Fibroblast of lung (primary cell): ENCODE data around the gene HMCN2. TPM values are rescaled to one million over a fixed set of nuclear protein-coding genes. Genes with fewer than 3 reads are reported as not detected.

ENCODE experiments used
- DNase-seq, 2 donors: peaks; one replicate each; pipeline versions ENCODE4 v3.0.0 to v3.0.0-alpha.2; 2010; ENCODE audit warnings: low read depth in 2 of 2
- H2AFZ ChIP-seq: 2 replicates; pipeline ENCODE4 v1.5.1; 2012; ENCODE audit warnings: low read length, control low read depth, inconsistent platforms
- H3K27ac ChIP-seq: 2 replicates; pipeline ENCODE4 v1.5.1; 2011; ENCODE audit warnings: low read length, control low read depth; ENCODE audit not compliant: insufficient read depth
- H3K27me3 ChIP-seq: 2 replicates; pipeline ENCODE4 v1.5.1; 2011; ENCODE audit warnings: mild to moderate bottlenecking, low read length; ENCODE audit not compliant: control insufficient read depth, insufficient read depth
- H3K36me3 ChIP-seq: 2 replicates; pipeline ENCODE4 v1.5.1; 2011; ENCODE audit warnings: low read length; ENCODE audit not compliant: control insufficient read depth, insufficient read depth
- H3K4me1 ChIP-seq: 2 replicates; pipeline ENCODE4 v1.5.1; 2011; ENCODE audit warnings: low read length; ENCODE audit not compliant: control insufficient read depth, insufficient read depth; ENCODE audit errors: extremely low read depth
- H3K4me2 ChIP-seq: 2 replicates; pipeline ENCODE4 v1.5.1; 2011; ENCODE audit warnings: low read length, control low read depth; ENCODE audit not compliant: insufficient read depth; ENCODE audit errors: extremely low read depth
- H3K4me3 ChIP-seq, 4 experiments: fragments of 200-600 bp in 1 of 4; sonication (generic) in 1 of 4; replicated peaks in 1 of 4; 2 replicates each; pipeline ENCODE4 v1.5.1; 2011 to 2016; ENCODE audit warnings: low read length in 4 of 4, low read depth in 3 of 4, mild to moderate bottlenecking in 3 of 4, control low read depth in 2 of 4, inconsistent platforms in 1 of 4, mixed read lengths in 1 of 4; ENCODE audit not compliant: insufficient read depth in 1 of 4; ENCODE audit errors: control extremely low read depth in 1 of 4
- H3K79me2 ChIP-seq: 2 replicates; pipeline ENCODE4 v1.5.1; 2012; ENCODE audit warnings: mild to moderate bottlenecking, low read length, inconsistent platforms; ENCODE audit not compliant: control insufficient read depth, insufficient read depth
- H3K9ac ChIP-seq: 2 replicates; pipeline ENCODE4 v1.5.1; 2011; ENCODE audit warnings: mild to moderate bottlenecking, low read length, control low read depth; ENCODE audit not compliant: insufficient read depth
- H3K9me3 ChIP-seq: 2 replicates; pipeline ENCODE4 v1.5.1; 2012; ENCODE audit warnings: low read depth, low read length; ENCODE audit not compliant: control insufficient read depth, insufficient read depth
- H4K20me1 ChIP-seq: 2 replicates; pipeline ENCODE4 v1.5.1; 2011; ENCODE audit warnings: low read length; ENCODE audit not compliant: control insufficient read depth, insufficient read depth; ENCODE audit errors: extremely low read depth
- CTCF ChIP-seq, 2 donors: IDR thresholded peaks in 1 of 2; conservative IDR thresholded peaks in 1 of 2; 1 replicate in 1 of 2; 2 replicates in 1 of 2; pipeline ENCODE4 v1.5.1; 2011 to 2012; ENCODE audit warnings: low read length in 2 of 2, control low read depth in 1 of 2, inconsistent platforms in 1 of 2, low read depth in 1 of 2, mild to moderate bottlenecking in 1 of 2
- EZH2 ChIP-seq: IDR thresholded peaks from 2 replicates; pipeline ENCODE4 v1.5.1; 2012; ENCODE audit warnings: low read length, control low read depth, mild to moderate bottlenecking; ENCODE audit errors: missing control alignments
- polyA plus RNA-seq, 2 donors: library from polyadenylated mRNA; depleted of rRNA in 1 of 2; stranded (reverse) in 1 of 2; unstranded in 1 of 2; fragments of >200 nt; gene quantifications; 2 replicates each; pipeline ENCODE4 v1.2.1, GENCODE V29; 2011 to 2012; ENCODE audit warnings: missing spikeins in 1 of 2
- total RNA-seq: library from RNA; depleted of rRNA; stranded (reverse); fragments of >200 nt; gene quantifications from 2 replicates; pipeline ENCODE4 v1.2.1, GENCODE V29; 2014

HMCN2 gene
- total and polyA plus RNA-seq, 2 donors (not counting 1 experiment from before 2014, with no cell fraction given): under 0.01 TPM; not detected in 1

GRCh38 chr9:130477564-130477963, 212.0 kb downstream of the HMCN2 start:
- H3K4me3 ChIP-seq: no peak overlapping the region
- H4K20me1 ChIP-seq: no peaks in the 10 kb centered on the region
- no peak for DNase-seq
- H2AFZ ChIP-seq: no peak overlapping the region
- no peak overlapping the region for H3K4me2 ChIP-seq
- H3K9ac ChIP-seq: no peak overlapping the region
- TF ChIP-seq EZH2: no peak
- TF ChIP-seq CTCF (conservative IDR thresholded peaks at IDR 0.05 in 1 of 2, IDR thresholded peaks at IDR 0.05 in 1 of 2; ENCODE audit: low read depth in 1 of 2, low read length in 2 of 2): no peak
- no peaks in the 10 kb centered on the region for H3K79me2 ChIP-seq
- no peak overlapping the region for H3K27ac ChIP-seq
- no peaks in the 10 kb centered on the region for H3K4me1 ChIP-seq
- no peaks in the 10 kb centered on the region for H3K9me3 ChIP-seq
- H3K36me3 ChIP-seq: no peaks in the 10 kb centered on the region
- H3K27me3 ChIP-seq: no peaks in the 10 kb centered on the region

- no peaks in the 10 kb centered on the region for H3K4me1 ChIP-seq
- H2AFZ ChIP-seq: no peak overlapping the region
- H3K36me3 ChIP-seq: no peaks in the 10 kb centered on the region
- no peak overlapping the region for H3K27ac ChIP-seq
- H4K20me1 ChIP-seq: no peaks in the 10 kb centered on the region
- no peak overlapping the region for H3K9ac ChIP-seq
- H3K4me2 ChIP-seq: no peak overlapping the region
- no peaks in the 10 kb centered on the region for H3K79me2 ChIP-seq
- H3K27me3 ChIP-seq: no peaks in the 10 kb centered on the region
- no peak for TF ChIP-seq CTCF (conservative IDR thresholded peaks at IDR 0.05 in 1 of 2, IDR thresholded peaks at IDR 0.05 in 1 of 2; ENCODE audit: low read depth in 1 of 2, low read length in 2 of 2)
- no peak for TF ChIP-seq EZH2
- DNase-seq: no peak
- no peak overlapping the region for H3K4me3 ChIP-seq
- H3K9me3 ChIP-seq: no peaks in the 10 kb centered on the region
These were observed 212.6 kb downstream of the HMCN2 start for GRCh38 chr9:130478152-130478551.

- no peak overlapping the region for H3K4me2 ChIP-seq
- no peaks in the 10 kb centered on the region for H4K20me1 ChIP-seq
- H3K9ac ChIP-seq: no peak overlapping the region
- no peak overlapping the region for H3K27ac ChIP-seq
- TF ChIP-seq EZH2 (no peak), CTCF (conservative IDR thresholded peaks at IDR 0.05 in 1 of 2, IDR thresholded peaks at IDR 0.05 in 1 of 2; ENCODE audit: low read depth in 1 of 2, low read length in 2 of 2) (no peak)
- no peak for DNase-seq
- H3K9me3 ChIP-seq: no peaks in the 10 kb centered on the region
- no peaks in the 10 kb centered on the region for H3K4me1 ChIP-seq
- no peak overlapping the region for H2AFZ ChIP-seq
- H3K27me3 ChIP-seq: no peaks in the 10 kb centered on the region
- H3K36me3 ChIP-seq: no peaks in the 10 kb centered on the region
- H3K4me3 ChIP-seq: no peak overlapping the region
- H3K79me2 ChIP-seq: no peaks in the 10 kb centered on the region
These were observed 213.4 kb downstream of the HMCN2 start for GRCh38 chr9:130478736-130479575.
